ENCODE measurements around the gene ADRB1.

ADRB1 gene

DNA sequence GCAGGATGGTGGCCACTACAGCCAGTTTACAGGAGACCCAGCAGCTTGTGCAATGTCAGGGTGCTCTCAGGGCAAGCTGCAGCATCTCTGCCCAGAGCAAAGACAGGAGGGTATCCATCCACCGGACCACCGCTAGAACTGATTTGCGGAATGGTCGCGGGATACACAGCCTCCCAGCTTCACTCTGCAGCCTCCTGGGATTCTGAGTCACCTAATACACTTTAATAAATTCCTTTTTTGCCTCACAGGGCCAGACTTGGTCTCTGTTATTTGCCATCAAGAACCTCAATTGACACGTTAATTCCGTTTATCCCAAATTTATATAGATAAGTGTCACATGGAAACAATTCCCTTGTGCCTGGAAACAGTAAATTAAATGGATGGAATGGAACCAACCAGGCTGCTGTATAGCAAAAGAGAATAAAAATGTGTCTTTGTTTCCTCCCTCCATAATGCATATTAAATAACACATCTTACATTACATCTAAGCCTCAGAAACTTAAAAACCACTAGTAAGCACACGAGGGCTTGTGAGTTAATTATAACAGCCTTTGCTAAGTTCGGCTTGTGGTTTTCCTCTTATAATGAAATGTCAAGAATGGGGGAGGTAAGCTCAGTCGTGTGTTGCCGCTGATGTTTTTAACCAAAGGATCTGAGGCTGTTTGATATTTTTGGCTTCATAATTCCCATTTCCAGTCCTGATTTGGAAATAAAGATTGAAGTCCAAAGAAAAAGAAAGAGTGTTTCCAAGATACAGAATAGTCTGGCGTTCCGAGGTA lies 52.1 kb downstream of the ADRB1 start:
- no peak for DNase-seq
